Pancreas (tissue), 10 donors: ENCODE measurements around the gene PYM1. TPM values are rescaled to one million over a fixed set of nuclear protein-coding genes. Genes with fewer than 3 reads are reported as not detected.

Source experiments
- ATAC-seq, 4 donors: fragments of 200-7000 bp; cut with Tn5 transposase; one replicate each; pipeline versions ENCODE4 v1.8.0 to v1.9.1; 2020; ENCODE audit warnings: mild to moderate bottlenecking in 4 of 4, moderate library complexity in 4 of 4
- DNase-seq, 6 donors: peaks; one replicate each; pipeline ENCODE4 v3.0.0-alpha.2; 2020
- FAIRE-seq: peaks from 2 replicates; lab custom pipeline; 2012; peaks lifted over from hg19 to GRCh38; lab: Jason Lieb, UNC
- H3K27ac ChIP-seq, 4 donors: fragments of 200-600 bp; sonication (generic); 1 replicate in 3 of 4; 2 replicates in 1 of 4; pipeline versions ENCODE4 v1.5.0 to v1.8.0; 2020
- H3K27me3 ChIP-seq, 4 donors: fragments of 200-600 bp; one replicate each; pipeline ENCODE4 v1.8.0; 2021
- H3K36me3 ChIP-seq, 3 donors: fragments of 200-600 bp; sonication (generic) in 1 of 3; one replicate each; pipeline versions ENCODE4 v1.5.0 to v1.8.0; 2020 to 2021
- H3K4me1 ChIP-seq, 3 donors: fragments of 200-600 bp; one replicate each; pipeline ENCODE4 v1.8.0; 2021
- H3K4me3 ChIP-seq, 4 donors: fragments of 200-600 bp; sonication (generic) in 2 of 4; one replicate each; pipeline versions ENCODE4 v1.5.0 to v1.8.0; 2020 to 2021
- H3K9me3 ChIP-seq, 4 donors: fragments of 200-600 bp; one replicate each; pipeline ENCODE4 v1.8.0; 2021
- CTCF ChIP-seq, 4 donors: fragments of 200-600 bp; sonication (generic) in 3 of 4; IDR thresholded peaks; one replicate each; pipeline versions ENCODE4 v1.5.0 to v1.8.0; 2021; ENCODE audit warnings: antibody characterized with exemption in 4 of 4
- WGBS, 2 donors: extraction: QIAGEN DNeasy Blood & Tissue Kit; methylation state at CpG; one replicate each; pipeline ENCODE4 v1.1.7; 2013; 5-methylcytosine and 5-hydroxymethylcytosine counted together
- intact Hi-C, 3 donors: fragments of 100-400 bp; cut with DNase I; formaldehyde crosslinking; loops; one replicate each; pipeline versions ENCODE4 v1.11.1 to v1.14.2; 2022
- polyA plus RNA-seq, 2 donors: library from polyadenylated mRNA; stranded (reverse); fragments of 200-250 nt; gene quantifications; one replicate each; pipeline ENCODE4 v1.2.3, GENCODE V29; 2013
- total RNA-seq, 6 donors: library from RNA; stranded (reverse); fragmentation: NEBNext Ultra II Directional in 4 of 6; extraction: Animal tissue kit (Norgen Biotek cat#: 25700) in 4 of 6; gene quantifications; one replicate each; pipeline versions ENCODE4 v1.2.1 to v1.2.4, GENCODE V29; 2021 to 2023
- donor health status: healthy with polysubstance abuse.
- donor health status: DM: no; HTN: no; CAD: no; lungs with moderate emphysema.
- donor health status: DM: no; HTN: no; CAD: no.
- donor health status: control.
- donor health status: control.
- donor health status: Bipolar disorder and iron deficiency.
- donor health status: DM: yes; HTN: yes; CAD: no.
- donor health status: DM: no; HTN: no; CAD: no.
- donor health status: DM: no; HTN: no; CAD: no.
- donor health status: DM: yes; HTN: yes; CAD: no.

Gene PYM1
- total and polyA plus RNA-seq, 8 donors: 10.8 to 32.9 (median 13.9) TPM

DNA sequence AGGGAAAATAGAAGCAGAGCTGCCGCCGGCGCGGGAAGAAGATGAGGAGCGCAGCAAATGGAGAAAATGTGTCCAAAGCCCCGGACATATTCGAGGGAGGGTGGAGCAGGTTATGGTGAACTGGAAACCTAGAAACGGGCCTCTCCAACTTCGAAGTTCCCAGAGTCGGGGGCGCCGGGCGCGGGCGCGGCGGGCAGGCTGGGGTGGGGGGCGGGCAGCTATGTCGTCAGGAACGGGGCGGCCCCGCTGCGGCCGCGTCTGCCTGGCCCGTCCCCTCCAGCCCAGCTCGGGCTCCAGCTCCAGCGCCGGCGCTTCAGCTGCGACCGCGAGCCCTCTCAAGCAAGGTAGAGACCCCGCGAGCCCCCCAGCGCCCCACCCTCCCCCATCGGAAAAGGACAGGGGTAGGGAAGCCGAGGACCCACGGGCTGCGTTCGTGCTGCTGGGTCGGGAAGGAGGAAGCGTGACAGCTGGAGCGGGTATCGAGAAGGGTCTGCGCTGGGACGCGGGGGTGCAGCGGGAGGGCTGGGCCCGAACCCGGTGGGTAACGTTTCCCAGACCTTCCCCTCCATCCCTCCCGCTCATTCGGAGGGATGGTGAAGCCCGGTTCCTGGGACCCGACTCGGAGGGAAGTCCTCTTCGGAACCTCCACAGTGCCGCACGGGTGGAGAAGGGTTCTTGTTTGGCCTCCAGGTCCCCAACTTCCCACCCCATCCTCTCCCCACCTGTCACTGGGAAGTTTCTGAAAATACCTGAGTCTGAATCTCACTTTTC lies 4.3 kb upstream of the PYM1 start:
- Histone ChIP-seq H3K27ac (peak overlapping the region; percentile 13 to 73 (median 58)), H3K36me3 (no peaks in the 10 kb centered on the region), H3K27me3 (no peaks in the 10 kb centered on the region), H3K4me1 (peaks cover 11 to 26% (median 19%) of the 10 kb centered on the region in 3 donors), H3K9me3 (no peaks in the 10 kb centered on the region), H3K4me3 (peak overlapping the region; percentile 57 to 78 (median 74))
- peak; percentile 34 to 87 (median 58) for DNase-seq
- 1% methylated on average over 52 to 60 of the region's 60 CpGs for WGBS, 2 donors
- no peak for TF ChIP-seq CTCF (IDR thresholded peaks at IDR 0.05)
- intact Hi-C loops: loop anchor here in 1 of 3 donors (10.0 kb wide), 1 partner anchor 187 kb away; the partner anchor contains the start of gene GDF11
- peak; percentile 35 to 62 (median 50) for ATAC-seq
- no peak for FAIRE-seq

GRCh38 chr12:55931317-55931779 lies 3.7 kb upstream of the PYM1 start:
- no peak for FAIRE-seq
- TF ChIP-seq CTCF (IDR thresholded peaks at IDR 0.05): no peak
- peak in 1 of 6 donors; percentile 32 for DNase-seq
- peak overlapping the region in 3 of 4 donors; percentile 49 to 73 (median 67) for H3K27ac ChIP-seq
- ATAC-seq: no peak
- H3K4me3 ChIP-seq: peak overlapping the region; percentile 57 to 78 (median 74)
- intact Hi-C loops: loop anchor here in 1 of 3 donors (10.0 kb wide), 1 partner anchor 187 kb away; the partner anchor contains the start of gene GDF11
- WGBS, 2 donors: 6 to 13% methylated on average over 10 of the region's 10 CpGs
- no peaks in the 10 kb centered on the region for H3K27me3 ChIP-seq
- H3K4me1 ChIP-seq: peaks cover 11 to 26% (median 19%) of the 10 kb centered on the region in 3 donors
- H3K9me3 ChIP-seq: no peaks in the 10 kb centered on the region
- H3K36me3 ChIP-seq: no peaks in the 10 kb centered on the region

GRCh38 chr12:55930771-55931316 lies 3.1 kb upstream of the PYM1 start, which contains the start of gene DGKA:
DGKA (plus strand) TSS chr12:55931162; CDS start chr12:55936504, 5,342 bp downstream.
- FAIRE-seq: no peak
- peak in 3 of 4 donors; percentile 23 to 31 (median 29) for ATAC-seq
- no peaks in the 10 kb centered on the region for H3K36me3 ChIP-seq
- peak in 1 of 6 donors; percentile 44 for DNase-seq
- WGBS, 2 donors: 41 to 43% methylated on average over 3 of the region's 3 CpGs
- peaks cover 15 to 31% (median 23%) of the 10 kb centered on the region in 3 donors for H3K4me1 ChIP-seq
- peak in 3 of 4 donors; percentile 27 to 35 (median 29) for TF ChIP-seq CTCF (IDR thresholded peaks at IDR 0.05)
- peak within 1 kb of the TSS; percentile 13 to 73 (median 58) for H3K27ac ChIP-seq
- no peaks in the 10 kb centered on the region for H3K27me3 ChIP-seq
- intact Hi-C loops: loop anchor here in 1 of 3 donors (10.0 kb wide), 1 partner anchor 186 kb away; the partner anchor contains the start of gene GDF11
- H3K4me3 ChIP-seq: peak within 1 kb of the TSS; percentile 57 to 78 (median 74)
- no peaks in the 10 kb centered on the region for H3K9me3 ChIP-seq

- intact Hi-C loops: no loop called here
- no peaks in the 10 kb centered on the region for H3K27me3 ChIP-seq
- no peaks in the 10 kb centered on the region for H3K36me3 ChIP-seq
- H3K4me3 ChIP-seq: no peak overlapping the region
- H3K9me3 ChIP-seq: no peaks in the 10 kb centered on the region
- no peak overlapping the region for H3K27ac ChIP-seq
- no peak for TF ChIP-seq CTCF (IDR thresholded peaks at IDR 0.05)
- WGBS, 2 donors: 62 to 73% methylated on average over 8 of the region's 8 CpGs
- ATAC-seq: no peak
- H3K4me1 ChIP-seq: peaks cover 16 to 39% (median 26%) of the 10 kb centered on the region in 3 donors
- no peak for DNase-seq
- FAIRE-seq: no peak
Measured at GRCh38 chr12:55929306-55929791, 1.7 kb upstream of the PYM1 start.
